GM12865 (cell line): ENCODE measurements around the gene RHBDF2.
A peak's percentile ranks its signal among the peaks of the same experiment; 100 is the strongest.

Experiments
- DNase-seq: peaks from one replicate; pipeline ENCODE4 v3.0.0; 2010; ENCODE audit warnings: low read depth
- H3K4me3 ChIP-seq: 2 replicates; pipeline ENCODE4 v1.5.1; 2011; ENCODE audit warnings: mild to moderate bottlenecking, low read depth, low read length, control low read depth
- TF ChIP-seq, protein P1 (sequence below): IDR thresholded peaks from 2 replicates; pipeline ENCODE4 v1.5.1; 2011; ENCODE audit warnings: low read length, control low read depth, low read depth, inconsistent platforms; ENCODE audit not compliant: insufficient read depth; ENCODE audit errors: missing control alignments

Gene RHBDF2

GRCh38 chr17:76542566-76542971, 41.3 kb upstream of the RHBDF2 start:
- TF ChIP-seq, protein P1, sequence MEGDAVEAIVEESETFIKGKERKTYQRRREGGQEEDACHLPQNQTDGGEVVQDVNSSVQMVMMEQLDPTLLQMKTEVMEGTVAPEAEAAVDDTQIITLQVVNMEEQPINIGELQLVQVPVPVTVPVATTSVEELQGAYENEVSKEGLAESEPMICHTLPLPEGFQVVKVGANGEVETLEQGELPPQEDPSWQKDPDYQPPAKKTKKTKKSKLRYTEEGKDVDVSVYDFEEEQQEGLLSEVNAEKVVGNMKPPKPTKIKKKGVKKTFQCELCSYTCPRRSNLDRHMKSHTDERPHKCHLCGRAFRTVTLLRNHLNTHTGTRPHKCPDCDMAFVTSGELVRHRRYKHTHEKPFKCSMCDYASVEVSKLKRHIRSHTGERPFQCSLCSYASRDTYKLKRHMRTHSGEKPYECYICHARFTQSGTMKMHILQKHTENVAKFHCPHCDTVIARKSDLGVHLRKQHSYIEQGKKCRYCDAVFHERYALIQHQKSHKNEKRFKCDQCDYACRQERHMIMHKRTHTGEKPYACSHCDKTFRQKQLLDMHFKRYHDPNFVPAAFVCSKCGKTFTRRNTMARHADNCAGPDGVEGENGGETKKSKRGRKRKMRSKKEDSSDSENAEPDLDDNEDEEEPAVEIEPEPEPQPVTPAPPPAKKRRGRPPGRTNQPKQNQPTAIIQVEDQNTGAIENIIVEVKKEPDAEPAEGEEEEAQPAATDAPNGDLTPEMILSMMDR, result no peak
- H3K4me3 ChIP-seq, result no peak overlapping the region

GRCh38 chr17:76541739-76542454, 40.7 kb upstream of the RHBDF2 start:
- DNase-seq, result no peak
- TF ChIP-seq, protein P1, result no peak
- H3K4me3 ChIP-seq, result no peak overlapping the region

More at GRCh38 chr17:76542566-76542971, 41.3 kb upstream of the RHBDF2 start:
- no peak for DNase-seq

DNA sequence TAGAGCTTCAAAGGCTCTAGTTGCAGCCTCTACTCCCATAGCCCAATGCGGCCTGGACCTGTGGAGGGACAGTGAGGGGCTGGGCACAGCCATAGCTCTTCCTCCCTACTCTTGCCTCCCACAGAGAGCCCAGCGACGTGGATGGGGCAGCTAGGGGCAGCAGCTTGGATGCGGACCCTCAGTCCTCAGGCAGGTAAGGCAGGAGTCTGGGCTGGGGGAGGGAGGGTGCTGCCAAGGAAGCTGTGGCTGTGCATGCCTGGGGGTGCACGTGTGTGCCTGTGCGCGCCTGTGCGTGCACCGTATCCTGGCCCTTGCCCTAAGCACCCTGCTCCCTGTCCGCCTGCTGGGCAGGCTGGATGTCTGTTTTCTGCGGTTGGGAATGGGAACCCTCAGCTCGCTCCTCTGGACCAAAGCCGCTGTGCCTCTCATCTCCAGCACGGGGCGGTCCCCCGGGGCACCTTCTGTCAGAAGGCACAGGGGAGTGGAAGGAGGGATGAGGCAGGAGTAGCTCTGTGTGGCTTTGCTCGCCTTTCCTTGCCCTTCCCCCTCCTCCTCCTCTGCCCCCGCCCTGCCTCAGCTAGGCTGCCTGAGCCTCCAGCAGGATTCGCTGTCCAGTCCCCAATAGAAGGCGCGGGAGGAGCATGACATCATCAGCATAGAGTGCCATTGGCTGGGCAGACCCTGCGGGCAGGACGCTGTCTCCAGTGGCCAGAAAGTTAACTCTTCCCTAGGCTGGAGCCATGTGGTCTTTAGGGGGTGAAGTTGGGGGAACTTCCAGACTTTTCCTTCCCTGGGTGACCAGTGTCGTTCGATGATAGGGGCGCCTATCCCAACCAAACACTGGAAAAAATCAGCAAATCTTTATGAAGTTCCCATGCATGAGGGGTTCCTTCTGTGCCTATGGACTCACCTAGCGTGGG, 39.4 kb upstream of the RHBDF2 start:
- TF ChIP-seq, protein P1, result no peak
- H3K4me3 ChIP-seq, result no peak overlapping the region
- peak; percentile 41 for DNase-seq

DNA sequence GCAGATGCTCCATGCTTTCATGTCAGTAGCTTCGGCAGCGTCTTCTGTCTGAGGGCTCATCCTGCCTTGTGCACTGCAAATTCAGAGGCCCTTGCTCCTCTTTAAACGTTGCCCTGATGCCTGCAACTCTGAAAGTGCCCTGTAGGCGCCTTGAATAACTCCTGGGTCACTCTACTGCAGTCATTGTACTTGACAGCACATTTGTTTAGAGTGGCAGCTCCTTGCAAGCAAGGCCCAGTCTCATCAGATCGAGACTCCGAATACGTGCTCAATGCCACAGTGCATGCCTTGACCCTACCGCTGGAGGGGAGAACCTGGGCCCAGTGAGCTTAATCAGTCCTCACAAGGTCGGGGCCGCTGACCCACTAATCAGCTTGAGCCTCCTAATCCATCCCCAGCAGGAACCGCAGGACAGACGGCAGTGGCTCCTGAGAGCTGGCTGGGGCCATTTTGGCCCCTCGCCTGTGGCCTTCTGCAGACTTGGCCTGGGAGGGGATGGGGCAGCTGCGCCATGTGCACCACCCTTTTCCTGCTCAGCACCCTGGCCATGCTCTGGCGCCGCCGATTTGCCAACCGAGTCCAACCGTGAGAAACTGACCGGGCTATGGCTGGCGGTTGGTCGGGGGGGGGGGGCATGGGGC, 38.5 kb upstream of the RHBDF2 start, which contains the start of gene PRCD:
TSS of gene PRCD (plus strand) at position 414 of the 641 bp plus-strand sequence. CDS start at position 512, 98 bp downstream.
- DNase-seq, result no peak
- no peak within 1 kb of the TSS for H3K4me3 ChIP-seq
- TF ChIP-seq, protein P1, result peak; percentile 7

DNA sequence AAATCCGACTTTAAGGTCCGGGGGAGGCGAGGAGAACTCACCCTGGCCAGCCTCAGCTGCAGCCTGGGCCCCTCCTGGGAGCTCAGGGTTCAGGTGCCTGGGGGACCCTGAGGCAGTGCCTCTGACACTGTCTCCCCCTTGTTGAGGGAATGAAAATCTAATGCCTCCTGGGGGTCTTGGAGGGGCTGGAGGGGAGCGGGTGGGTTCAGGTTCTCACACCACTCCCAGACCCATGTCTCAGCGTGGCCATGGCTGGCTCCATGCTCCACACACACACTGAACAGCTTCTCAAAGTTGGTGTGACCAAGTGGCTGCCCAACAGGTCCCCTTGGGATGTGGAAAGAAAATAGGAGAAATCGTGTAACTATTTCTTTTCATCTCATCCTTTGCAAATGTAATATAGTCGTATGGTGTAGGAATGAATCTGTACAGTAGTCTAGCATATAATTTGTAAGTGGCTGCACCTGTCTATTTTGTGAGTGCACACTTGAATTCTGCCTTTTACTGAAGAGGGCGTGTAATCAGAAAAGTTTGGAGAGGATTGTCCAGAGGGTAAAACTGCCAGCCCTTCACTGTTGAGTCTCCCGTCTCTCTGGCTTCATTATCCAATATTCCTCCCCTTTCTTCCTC, 37.8 kb upstream of the RHBDF2 start:
- TF ChIP-seq, protein P1, result no peak
- DNase-seq, result no peak
- no peak overlapping the region for H3K4me3 ChIP-seq

DNA sequence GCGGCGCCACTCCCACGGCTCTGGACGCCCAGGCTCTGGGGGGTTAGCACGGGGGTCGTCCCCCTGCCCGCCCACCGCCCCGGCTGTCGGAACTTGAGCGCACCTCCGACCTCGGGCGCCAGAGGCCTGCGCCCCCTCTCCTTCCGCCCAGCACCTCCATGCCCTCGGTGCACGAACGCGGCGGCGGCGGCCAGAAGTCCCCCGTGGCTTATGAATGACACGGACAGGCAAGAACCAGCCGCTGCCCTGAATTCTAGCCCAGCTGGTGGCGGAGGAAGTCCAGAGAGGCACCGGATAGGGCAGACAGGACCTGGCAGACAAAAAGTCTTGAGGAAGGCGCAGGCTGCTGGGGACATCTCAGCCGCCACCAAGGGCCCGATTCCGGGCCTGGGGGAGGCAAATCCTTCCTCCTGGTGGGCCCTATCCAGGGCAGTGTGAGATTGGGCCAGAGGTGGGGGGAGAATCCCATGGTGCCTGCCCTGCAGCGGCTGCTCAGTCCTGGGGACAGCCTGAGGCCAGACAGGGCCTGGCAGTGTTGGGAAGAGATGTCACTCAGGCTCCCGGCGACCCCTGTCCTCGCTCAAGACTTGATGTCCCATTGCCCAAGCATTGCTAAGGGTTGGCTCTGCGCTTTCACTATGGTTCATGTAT, 37.2 kb upstream of the RHBDF2 start:
- TF ChIP-seq, protein P1, result no peak
- H3K4me3 ChIP-seq, result no peak overlapping the region
- DNase-seq, result no peak
